ENCODE data around the gene MME. TPM values are rescaled to one million over a fixed set of nuclear protein-coding genes. Genes with fewer than 3 reads are reported as not detected.
"Not testable (repeated sequence)": the region's sequence is repeated elsewhere in the genome, so short reads cannot be mapped to it uniquely, and the experiment has no call there.

The MME gene
- total RNA-seq, 1 donor from 2014 or later, result 12.5 TPM

- no peaks in the 10 kb centered on the region for H3K36me3 ChIP-seq (ENCODE audit: control insufficient read depth in 3 of 3, insufficient read depth in 3 of 3, low read length in 3 of 3)
- H3K4me1 ChIP-seq (ENCODE audit: control insufficient read depth in 3 of 3, insufficient read depth in 3 of 3, low read length in 3 of 3), result no peaks in the 10 kb centered on the region
- H3K27me3 ChIP-seq (ENCODE audit: control insufficient read depth in 3 of 3, insufficient read depth in 3 of 3, low read length in 3 of 3), result no peaks in the 10 kb centered on the region
- peaks cover 0 to 2% (median 0%) of the 10 kb centered on the region in 3 donors for H3K9me3 ChIP-seq (ENCODE audit: control insufficient read depth in 3 of 3, low read length in 3 of 3)
- H3K4me3 ChIP-seq (ENCODE audit: low read length in 3 of 3), result no peak overlapping the region
- no peak overlapping the region for H3K9ac ChIP-seq (ENCODE audit: low read depth in 1 of 3, low read length in 3 of 3)
- no peak overlapping the region for H3K27ac ChIP-seq (ENCODE audit: low read depth, low read length)
Observed at GRCh38 chr3:155101398-155101797, 21.3 kb downstream of the MME start.

- Histone ChIP-seq H3K4me1 (ENCODE audit: control insufficient read depth in 3 of 3, insufficient read depth in 3 of 3, low read length in 3 of 3) (no peaks in the 10 kb centered on the region), H3K9ac (ENCODE audit: low read depth in 1 of 3, low read length in 3 of 3) (no peak overlapping the region)
Observed at GRCh38 chr3:155102329-155102728, 22.2 kb downstream of the MME start.

GRCh38 chr3:155103686-155104085 lies 23.6 kb downstream of the MME start:
- Histone ChIP-seq H3K9me3 (ENCODE audit: control insufficient read depth in 3 of 3, low read length in 3 of 3) (peaks cover 0 to 2% (median 0%) of the 10 kb centered on the region in 3 donors), H3K4me1 (ENCODE audit: control insufficient read depth in 3 of 3, insufficient read depth in 3 of 3, low read length in 3 of 3) (no peaks in the 10 kb centered on the region), H3K4me3 (ENCODE audit: low read length in 3 of 3) (no peak overlapping the region), H3K27ac (ENCODE audit: low read depth, low read length) (no peak overlapping the region), H3K36me3 (ENCODE audit: control insufficient read depth in 3 of 3, insufficient read depth in 3 of 3, low read length in 3 of 3) (no peaks in the 10 kb centered on the region), H3K27me3 (ENCODE audit: control insufficient read depth in 3 of 3, insufficient read depth in 3 of 3, low read length in 3 of 3) (no peaks in the 10 kb centered on the region), H3K9ac (ENCODE audit: low read depth in 1 of 3, low read length in 3 of 3) (no peak overlapping the region)

More at GRCh38 chr3:155102329-155102728, 22.2 kb downstream of the MME start:
- no peaks in the 10 kb centered on the region for H3K36me3 ChIP-seq (ENCODE audit: control insufficient read depth in 3 of 3, insufficient read depth in 3 of 3, low read length in 3 of 3)
- H3K9me3 ChIP-seq (ENCODE audit: control insufficient read depth in 3 of 3, low read length in 3 of 3), result peaks cover 0 to 2% (median 0%) of the 10 kb centered on the region in 3 donors
- no peak overlapping the region for H3K4me3 ChIP-seq (ENCODE audit: low read length in 3 of 3)
- H3K27ac ChIP-seq (ENCODE audit: low read depth, low read length), result no peak overlapping the region
- H3K27me3 ChIP-seq (ENCODE audit: control insufficient read depth in 3 of 3, insufficient read depth in 3 of 3, low read length in 3 of 3), result no peaks in the 10 kb centered on the region

GRCh38 chr3:155106119-155106518 lies 26.0 kb downstream of the MME start:
- Histone ChIP-seq H3K9me3 (ENCODE audit: control insufficient read depth in 3 of 3, low read length in 3 of 3) (no peaks in the 10 kb centered on the region), H3K4me1 (ENCODE audit: control insufficient read depth in 3 of 3, insufficient read depth in 3 of 3, low read length in 3 of 3) (no peaks in the 10 kb centered on the region), H3K36me3 (ENCODE audit: control insufficient read depth in 3 of 3, insufficient read depth in 3 of 3, low read length in 3 of 3) (no peaks in the 10 kb centered on the region), H3K9ac (ENCODE audit: low read depth in 1 of 3, low read length in 3 of 3) (no peak overlapping the region), H3K4me3 (ENCODE audit: low read length in 3 of 3) (no peak overlapping the region), H3K27me3 (ENCODE audit: control insufficient read depth in 3 of 3, insufficient read depth in 3 of 3, low read length in 3 of 3) (no peaks in the 10 kb centered on the region), H3K27ac (ENCODE audit: low read depth, low read length) (no peak overlapping the region)

DNA sequence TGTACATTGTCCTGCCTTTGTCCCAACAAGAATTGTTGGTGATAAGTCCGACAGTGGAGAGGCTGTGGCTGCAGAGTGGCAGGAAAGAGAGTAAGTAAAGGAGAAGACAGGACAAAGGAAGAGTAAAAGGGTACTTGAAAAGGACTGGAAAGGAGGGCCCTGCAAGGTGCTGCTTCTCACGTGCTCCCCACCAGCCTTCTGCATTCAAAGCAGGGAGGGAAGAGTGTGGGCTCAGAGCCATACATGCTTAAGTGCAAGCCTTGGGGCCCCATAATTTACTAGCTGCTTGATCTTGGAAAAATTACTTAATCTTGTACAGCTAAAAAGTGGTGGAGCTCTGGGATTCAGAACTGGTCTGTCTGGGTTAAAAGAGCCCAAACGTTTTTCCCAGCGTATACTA lies 29.9 kb downstream of the MME start:
- H3K36me3 ChIP-seq (ENCODE audit: control insufficient read depth in 3 of 3, insufficient read depth in 3 of 3, low read length in 3 of 3), result no peaks in the 10 kb centered on the region
- H3K27ac ChIP-seq (ENCODE audit: low read depth, low read length), result no peak overlapping the region
- H3K9ac ChIP-seq (ENCODE audit: low read depth in 1 of 3, low read length in 3 of 3), result no peak overlapping the region
- H3K4me1 ChIP-seq (ENCODE audit: control insufficient read depth in 3 of 3, insufficient read depth in 3 of 3, low read length in 3 of 3), result no peaks in the 10 kb centered on the region
- no peaks in the 10 kb centered on the region for H3K27me3 ChIP-seq (ENCODE audit: control insufficient read depth in 3 of 3, insufficient read depth in 3 of 3, low read length in 3 of 3)
- no peak overlapping the region for H3K4me3 ChIP-seq (ENCODE audit: low read length in 3 of 3)
- H3K9me3 ChIP-seq (ENCODE audit: control insufficient read depth in 3 of 3, low read length in 3 of 3), result no peaks in the 10 kb centered on the region

DNA sequence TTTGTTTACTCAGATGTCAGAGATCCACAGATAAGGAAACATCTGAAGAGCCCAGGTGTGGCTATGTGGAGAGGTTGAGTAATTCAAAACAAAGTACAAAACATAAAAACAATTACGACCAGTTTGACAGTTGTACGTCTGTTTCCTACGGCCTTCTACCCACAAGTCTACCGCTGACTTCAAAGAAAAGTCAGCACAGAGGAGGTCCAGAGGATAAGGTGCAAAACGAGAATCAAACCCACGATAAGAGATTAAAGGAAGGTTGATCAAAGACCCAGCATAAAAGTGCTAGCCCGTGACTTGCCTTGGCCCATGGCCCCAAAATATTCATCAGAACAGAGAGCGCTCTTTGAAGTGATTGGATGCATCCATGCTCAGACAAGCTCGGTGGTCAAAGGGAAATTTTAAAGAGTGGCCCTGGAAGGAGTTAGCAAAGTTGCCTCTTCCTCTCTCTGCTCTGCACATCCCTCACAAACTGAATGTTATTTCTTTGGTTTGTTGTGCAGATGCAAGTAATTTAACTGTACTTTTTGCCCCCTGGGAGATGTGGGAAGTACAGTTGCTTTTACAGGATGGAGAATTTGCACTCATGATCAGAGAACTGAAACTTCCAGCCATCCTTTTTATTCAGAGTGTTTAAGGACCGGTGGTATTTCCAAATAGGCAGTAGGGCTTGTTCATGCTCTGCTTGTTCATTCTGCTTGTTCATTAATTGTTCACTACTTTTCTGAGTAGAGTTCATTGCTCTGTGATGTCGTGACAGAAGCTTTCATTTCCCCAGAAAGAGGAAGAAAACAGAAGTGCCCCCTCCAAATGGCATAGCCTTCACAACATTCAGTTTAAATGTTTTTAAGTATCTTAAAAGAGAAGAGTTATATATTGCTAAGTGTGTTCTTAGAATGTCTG lies 31.1 kb downstream of the MME start:
- H3K9me3 ChIP-seq (ENCODE audit: control insufficient read depth in 3 of 3, low read length in 3 of 3), result no peaks in the 10 kb centered on the region
- no peak overlapping the region for H3K4me3 ChIP-seq (ENCODE audit: low read length in 3 of 3)
- H3K4me1 ChIP-seq (ENCODE audit: control insufficient read depth in 3 of 3, insufficient read depth in 3 of 3, low read length in 3 of 3), result no peaks in the 10 kb centered on the region
- no peaks in the 10 kb centered on the region for H3K36me3 ChIP-seq (ENCODE audit: control insufficient read depth in 3 of 3, insufficient read depth in 3 of 3, low read length in 3 of 3)
- no peak overlapping the region for H3K9ac ChIP-seq (ENCODE audit: low read depth in 1 of 3, low read length in 3 of 3)
- H3K27me3 ChIP-seq (ENCODE audit: control insufficient read depth in 3 of 3, insufficient read depth in 3 of 3, low read length in 3 of 3), result no peaks in the 10 kb centered on the region
- H3K27ac ChIP-seq (ENCODE audit: low read depth, low read length), result no peak overlapping the region

DNA sequence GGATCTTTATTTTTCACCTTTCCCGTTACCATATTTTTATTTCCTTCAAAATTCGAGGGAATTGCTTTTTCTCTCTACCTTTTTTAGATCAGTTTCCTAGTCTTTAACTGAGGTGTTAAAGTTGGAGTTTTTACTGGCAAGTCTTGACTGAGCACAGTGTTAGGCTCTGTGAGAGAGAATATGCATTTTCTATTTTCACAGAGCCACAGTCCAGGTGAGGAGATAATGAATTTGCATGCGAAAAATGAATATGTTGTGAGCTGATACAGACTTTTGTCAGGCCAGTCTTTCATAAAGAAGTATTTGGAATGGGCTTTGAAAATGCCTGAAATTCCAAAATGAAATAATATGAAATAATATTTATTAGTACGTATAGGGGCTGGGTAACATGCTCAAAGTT lies 31.9 kb downstream of the MME start:
- Histone ChIP-seq H3K9ac (ENCODE audit: low read depth in 1 of 3, low read length in 3 of 3) (no peak overlapping the region), H3K27ac (ENCODE audit: low read depth, low read length) (no peak overlapping the region), H3K4me1 (ENCODE audit: control insufficient read depth in 3 of 3, insufficient read depth in 3 of 3, low read length in 3 of 3) (no peaks in the 10 kb centered on the region), H3K27me3 (ENCODE audit: control insufficient read depth in 3 of 3, insufficient read depth in 3 of 3, low read length in 3 of 3) (no peaks in the 10 kb centered on the region), H3K36me3 (ENCODE audit: control insufficient read depth in 3 of 3, insufficient read depth in 3 of 3, low read length in 3 of 3) (no peaks in the 10 kb centered on the region), H3K4me3 (ENCODE audit: low read length in 3 of 3) (no peak overlapping the region), H3K9me3 (ENCODE audit: control insufficient read depth in 3 of 3, low read length in 3 of 3) (no peaks in the 10 kb centered on the region)

GRCh38 chr3:155112661-155113389 lies 32.7 kb downstream of the MME start:
- H3K9me3 ChIP-seq (ENCODE audit: control insufficient read depth in 3 of 3, low read length in 3 of 3), result no peaks in the 10 kb centered on the region
- H3K36me3 ChIP-seq (ENCODE audit: control insufficient read depth in 3 of 3, insufficient read depth in 3 of 3, low read length in 3 of 3), result no peaks in the 10 kb centered on the region
- H3K4me3 ChIP-seq (ENCODE audit: low read length in 3 of 3), result no peak overlapping the region
- no peak overlapping the region for H3K27ac ChIP-seq (ENCODE audit: low read depth, low read length)
- no peaks in the 10 kb centered on the region for H3K27me3 ChIP-seq (ENCODE audit: control insufficient read depth in 3 of 3, insufficient read depth in 3 of 3, low read length in 3 of 3)
- H3K4me1 ChIP-seq (ENCODE audit: control insufficient read depth in 3 of 3, insufficient read depth in 3 of 3, low read length in 3 of 3), result no peaks in the 10 kb centered on the region
- no peak overlapping the region for H3K9ac ChIP-seq (ENCODE audit: low read depth in 1 of 3, low read length in 3 of 3)

- not testable (repeated sequence) for H3K9me3 ChIP-seq (ENCODE audit: control insufficient read depth in 3 of 3, low read length in 3 of 3); H3K4me3 ChIP-seq (ENCODE audit: low read length in 3 of 3); H3K27me3 ChIP-seq (ENCODE audit: control insufficient read depth in 3 of 3, insufficient read depth in 3 of 3, low read length in 3 of 3); H3K36me3 ChIP-seq (ENCODE audit: control insufficient read depth in 3 of 3, insufficient read depth in 3 of 3, low read length in 3 of 3); H3K4me1 ChIP-seq (ENCODE audit: control insufficient read depth in 3 of 3, insufficient read depth in 3 of 3, low read length in 3 of 3); H3K9ac ChIP-seq (ENCODE audit: low read depth in 1 of 3, low read length in 3 of 3); H3K27ac ChIP-seq (ENCODE audit: low read depth, low read length)
Observed at GRCh38 chr3:155124745-155125144, 44.6 kb downstream of the MME start.

DNA sequence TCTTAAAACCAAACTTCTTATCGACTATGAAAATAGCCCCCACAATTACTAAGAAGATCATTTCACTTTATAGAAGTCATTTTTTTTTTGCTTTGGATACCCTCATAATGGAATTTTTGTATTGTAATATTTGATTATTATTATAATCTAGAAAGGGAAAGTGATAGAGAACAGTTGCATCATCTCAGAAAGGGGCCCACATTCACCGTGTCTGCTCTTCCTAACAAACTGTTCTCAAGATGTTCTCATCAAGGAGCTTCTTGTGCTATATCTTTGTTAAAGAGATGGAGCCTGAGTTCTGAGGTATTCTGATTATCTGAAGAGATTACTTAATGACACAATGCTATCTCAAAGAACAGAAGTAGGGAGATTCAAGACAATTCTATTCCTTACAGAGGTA lies 49.3 kb downstream of the MME start:
- no peaks in the 10 kb centered on the region for H3K27me3 ChIP-seq (ENCODE audit: control insufficient read depth in 3 of 3, insufficient read depth in 3 of 3, low read length in 3 of 3)
- no peaks in the 10 kb centered on the region for H3K9me3 ChIP-seq (ENCODE audit: control insufficient read depth in 3 of 3, low read length in 3 of 3)
- H3K4me3 ChIP-seq (ENCODE audit: low read length in 3 of 3), result no peak overlapping the region
- H3K4me1 ChIP-seq (ENCODE audit: control insufficient read depth in 3 of 3, insufficient read depth in 3 of 3, low read length in 3 of 3), result no peaks in the 10 kb centered on the region
- no peak overlapping the region for H3K9ac ChIP-seq (ENCODE audit: low read depth in 1 of 3, low read length in 3 of 3)
- no peak overlapping the region for H3K27ac ChIP-seq (ENCODE audit: low read depth, low read length)
- no peaks in the 10 kb centered on the region for H3K36me3 ChIP-seq (ENCODE audit: control insufficient read depth in 3 of 3, insufficient read depth in 3 of 3, low read length in 3 of 3)
